DMS153 treated with DMSO at 0.1 percent for 48 hours (cell line): ENCODE data around the gene KNDC1.
"Not testable (repeated sequence)": the region's sequence is repeated elsewhere in the genome, so short reads cannot be mapped to it uniquely, and the experiment has no call there.

Source experiments
- DNase-seq: peaks from one replicate; lab custom pipeline; 2025; ENCODE audit not compliant: unreplicated experiment; lab: John Stamatoyannopoulos, UW

The KNDC1 gene

DNA sequence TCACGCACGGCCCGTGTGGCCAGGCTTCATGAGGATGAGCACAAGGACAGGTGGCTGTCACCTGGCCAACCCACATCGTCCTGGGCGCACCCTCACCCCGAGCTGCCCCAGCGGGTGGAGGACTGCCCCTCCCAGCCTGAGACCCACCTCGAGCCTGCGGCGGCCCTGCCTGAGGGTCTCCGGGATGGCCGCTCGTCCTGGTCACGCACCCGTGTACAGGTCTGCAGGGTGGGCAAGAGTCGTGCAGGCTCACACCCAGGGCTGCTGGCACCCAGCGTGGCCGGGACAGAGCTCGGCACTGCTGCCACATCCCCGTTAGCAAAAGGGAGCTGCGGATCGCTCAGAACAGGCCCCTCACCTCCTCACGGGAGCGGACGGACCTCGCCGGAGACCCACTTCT lies 55.6 kb downstream of the KNDC1 start:
- no peak for DNase-seq

DNA sequence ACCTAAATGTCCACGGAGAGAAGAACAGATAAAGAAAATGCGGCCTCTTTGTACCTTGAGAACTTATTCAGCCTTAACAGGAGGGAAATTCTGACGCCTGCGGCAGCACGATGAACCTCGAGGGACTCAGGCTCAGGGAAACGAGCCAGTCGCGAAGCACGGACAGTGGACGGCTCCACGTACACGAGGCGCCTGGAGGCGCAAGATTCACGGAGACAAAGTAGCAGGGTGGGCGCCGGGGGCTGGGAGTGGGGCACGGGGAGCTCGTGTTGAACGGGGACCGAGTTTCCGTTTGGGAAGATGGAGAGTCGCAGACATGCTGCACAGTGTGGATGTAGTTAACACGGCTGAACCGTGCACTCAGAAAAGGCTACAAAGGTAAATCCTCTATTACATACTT lies 56.8 kb downstream of the KNDC1 start:
- no peak for DNase-seq

DNA sequence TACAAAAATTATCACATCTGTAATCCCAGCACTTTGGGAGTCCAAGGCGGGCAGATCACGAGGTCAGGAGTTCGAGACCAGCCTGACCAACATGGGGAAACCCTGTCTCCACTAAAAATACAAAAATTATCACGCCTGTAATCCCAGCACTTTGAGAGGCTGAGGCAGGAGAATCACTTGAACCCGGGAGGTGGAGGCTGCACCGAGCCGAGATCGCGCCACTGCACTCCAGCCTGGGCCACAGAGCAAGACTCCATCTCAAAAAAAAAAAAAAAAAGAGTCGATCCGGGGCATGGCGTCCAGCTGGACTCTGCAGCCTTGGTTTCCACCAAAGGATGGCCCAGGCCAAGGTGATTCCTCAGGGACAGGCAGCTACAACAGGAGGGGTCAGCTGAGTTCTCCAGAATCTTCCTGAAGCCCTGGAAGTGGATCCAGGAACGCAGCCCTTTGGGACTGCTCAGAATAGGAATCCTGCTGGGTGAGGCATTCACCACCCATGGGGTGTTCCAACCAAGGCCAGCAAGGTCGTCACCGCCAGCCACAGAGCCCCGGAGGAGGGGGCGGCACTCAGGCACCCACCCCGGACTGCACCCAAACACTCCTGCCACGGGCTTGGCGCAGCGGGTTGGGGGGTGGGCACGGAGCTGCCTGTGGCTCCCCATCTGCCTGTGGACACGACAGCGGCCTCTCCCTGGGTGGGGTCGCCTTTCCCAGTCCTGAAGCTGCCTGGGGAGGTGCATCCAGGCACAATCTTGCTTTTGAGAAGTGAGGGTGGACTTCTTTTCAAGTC lies 58.0 kb downstream of the KNDC1 start:
- no peak for DNase-seq

DNA sequence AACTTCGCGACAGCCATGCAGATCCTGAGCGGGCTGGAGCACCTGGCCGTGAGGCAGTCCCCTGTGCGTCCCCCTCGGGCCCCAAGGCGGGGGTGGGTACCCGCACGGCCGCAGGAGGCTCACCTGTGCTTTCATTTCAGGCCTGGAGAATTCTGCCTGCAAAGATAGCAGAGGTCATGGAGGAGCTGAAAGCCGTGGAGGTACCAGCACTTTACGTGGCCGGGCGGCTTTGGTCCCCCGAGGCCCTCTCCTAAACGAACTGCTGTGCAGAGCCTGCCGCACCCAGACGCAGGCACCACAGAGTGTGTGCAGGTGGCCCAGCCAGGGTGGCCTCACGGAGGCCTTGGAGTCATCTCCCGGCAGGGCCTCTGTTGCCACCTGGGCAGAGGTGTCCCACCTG lies 58.9 kb downstream of the KNDC1 start:
- DNase-seq: no peak

DNA sequence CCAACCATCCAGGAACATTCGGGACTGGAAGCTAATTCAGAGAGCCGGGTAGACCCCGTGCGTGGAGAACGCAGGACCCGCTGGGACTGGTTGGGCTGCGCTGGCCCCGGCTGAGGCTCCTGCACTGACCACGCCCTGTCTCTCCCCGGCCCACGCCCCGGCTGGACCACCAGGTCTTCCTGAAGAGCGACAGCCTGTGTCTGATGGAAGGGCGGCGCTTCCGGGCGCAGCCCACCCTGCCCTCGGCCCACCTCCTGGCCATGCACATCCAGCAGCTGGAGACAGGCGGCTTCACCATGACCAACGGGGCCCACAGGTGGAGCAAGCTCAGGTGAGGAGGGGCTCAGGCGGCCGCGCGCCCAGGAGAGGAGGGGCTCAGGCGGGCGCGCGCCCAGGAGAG lies 59.8 kb downstream of the KNDC1 start:
- DNase-seq: no peak

DNA sequence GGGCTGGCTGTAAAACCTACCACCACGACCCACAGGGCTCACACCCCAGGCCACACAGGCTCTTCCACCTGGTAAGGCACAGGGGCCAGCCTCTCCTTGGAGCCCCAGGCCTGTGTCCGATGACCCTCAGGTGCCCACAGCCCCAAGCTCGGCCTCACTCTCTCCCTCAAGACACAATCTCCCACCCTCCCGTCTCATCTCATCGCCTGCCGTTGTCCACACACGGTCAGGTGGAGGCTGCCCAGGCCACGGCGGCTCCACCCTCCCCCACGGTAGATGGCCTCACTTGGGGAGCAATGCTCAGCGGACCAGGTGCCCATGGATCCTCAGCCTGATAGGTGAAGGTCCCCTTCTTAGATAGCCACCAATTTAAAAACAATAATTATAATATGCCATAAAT lies 61.3 kb downstream of the KNDC1 start:
- DNase-seq: no peak

DNA sequence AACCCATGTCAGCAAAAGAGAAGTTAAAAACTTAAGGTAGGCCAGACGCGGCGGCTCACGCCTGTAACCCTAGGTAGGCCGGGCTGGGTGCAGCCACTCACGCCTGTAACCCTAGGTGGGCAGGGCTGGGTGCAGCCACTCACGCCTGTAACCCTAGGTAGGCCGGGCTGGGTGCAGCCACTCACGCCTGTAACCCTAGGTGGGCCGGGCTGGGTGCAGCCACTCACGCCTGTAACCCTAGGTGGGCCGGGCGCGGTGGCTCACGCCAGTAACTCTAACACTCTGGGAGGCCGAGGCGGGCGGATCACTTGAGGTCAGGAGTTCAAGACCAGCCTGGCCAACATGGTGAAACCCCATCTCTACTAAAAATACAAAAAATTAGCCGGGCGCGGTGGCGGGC lies 61.7 kb downstream of the KNDC1 start:
- DNase-seq: not testable (repeated sequence)

DNA sequence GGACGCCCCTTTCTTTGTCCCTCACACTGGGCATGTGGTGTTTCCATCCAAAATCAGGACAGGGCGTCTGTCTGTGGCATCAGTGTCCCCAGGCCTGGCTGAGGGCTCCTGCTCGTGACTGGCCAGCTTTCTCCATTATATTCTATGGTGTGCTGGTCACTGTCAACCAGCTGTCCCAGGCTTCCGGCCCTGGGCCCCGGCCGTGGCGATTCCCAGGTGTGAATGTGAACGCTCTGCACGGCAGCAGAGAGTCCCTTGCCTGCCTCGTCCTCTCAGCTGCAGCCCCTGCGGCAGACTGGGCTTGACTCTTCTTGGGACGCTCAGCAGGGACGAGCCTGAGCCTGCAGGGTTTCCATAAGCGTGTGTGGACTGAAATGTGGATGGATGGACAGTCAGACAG lies 64.1 kb downstream of the KNDC1 start:
- DNase-seq: no peak

DNA sequence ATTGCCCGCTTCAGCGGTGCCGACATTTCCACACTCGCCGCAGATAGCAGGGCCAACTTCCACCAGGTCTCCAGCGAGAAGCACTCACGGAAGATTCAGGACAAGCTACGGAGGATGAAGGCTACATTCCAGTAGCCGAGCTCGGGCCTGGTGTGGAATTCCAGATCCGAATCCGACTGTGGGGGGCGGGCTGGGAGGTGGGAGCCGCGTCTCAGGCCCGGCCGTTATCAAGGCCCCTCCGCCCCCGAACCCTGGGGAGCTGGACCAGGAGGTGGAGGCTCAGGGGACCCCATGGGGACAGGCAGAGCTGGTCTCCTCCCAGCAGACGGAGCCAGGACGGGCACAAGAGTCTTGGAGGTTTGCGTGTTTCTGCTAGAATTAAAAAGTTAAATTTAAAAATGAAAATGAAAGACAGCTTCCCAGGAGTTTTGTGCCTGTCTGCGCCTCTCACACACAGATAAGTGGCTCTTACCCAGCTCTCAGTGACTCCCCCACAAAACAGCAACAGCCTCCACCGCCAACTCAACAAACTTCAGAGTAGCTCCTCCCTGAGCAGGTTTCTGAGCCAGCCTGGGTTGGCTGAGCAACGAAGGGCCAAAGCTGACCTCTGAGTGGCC lies 64.8 kb downstream of the KNDC1 start:
- DNase-seq: no peak

DNA sequence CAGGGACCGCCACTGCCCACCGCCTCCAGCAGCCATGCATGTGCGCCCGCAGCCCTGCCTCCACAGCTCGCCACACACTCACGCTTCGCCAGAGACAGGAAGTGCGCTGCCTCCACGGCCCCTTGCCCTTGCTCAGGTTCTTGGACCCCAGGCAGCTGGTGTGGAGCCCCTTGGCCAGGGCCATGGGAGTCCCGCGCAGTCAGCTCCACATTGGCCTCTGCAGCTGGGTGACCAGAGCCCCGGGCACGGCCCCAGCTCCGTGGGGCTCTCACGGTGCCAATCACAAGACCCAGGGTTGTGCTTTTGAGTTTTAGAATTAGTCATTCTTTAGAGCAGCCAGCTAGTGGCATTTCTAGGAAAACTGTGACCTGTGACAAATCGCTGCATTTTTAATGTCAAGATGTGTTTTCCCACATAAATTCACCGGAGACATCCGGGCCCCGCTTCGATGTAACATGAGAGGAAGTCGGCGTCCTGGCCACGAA lies 65.7 kb downstream of the KNDC1 start:
- DNase-seq: no peak

DNA sequence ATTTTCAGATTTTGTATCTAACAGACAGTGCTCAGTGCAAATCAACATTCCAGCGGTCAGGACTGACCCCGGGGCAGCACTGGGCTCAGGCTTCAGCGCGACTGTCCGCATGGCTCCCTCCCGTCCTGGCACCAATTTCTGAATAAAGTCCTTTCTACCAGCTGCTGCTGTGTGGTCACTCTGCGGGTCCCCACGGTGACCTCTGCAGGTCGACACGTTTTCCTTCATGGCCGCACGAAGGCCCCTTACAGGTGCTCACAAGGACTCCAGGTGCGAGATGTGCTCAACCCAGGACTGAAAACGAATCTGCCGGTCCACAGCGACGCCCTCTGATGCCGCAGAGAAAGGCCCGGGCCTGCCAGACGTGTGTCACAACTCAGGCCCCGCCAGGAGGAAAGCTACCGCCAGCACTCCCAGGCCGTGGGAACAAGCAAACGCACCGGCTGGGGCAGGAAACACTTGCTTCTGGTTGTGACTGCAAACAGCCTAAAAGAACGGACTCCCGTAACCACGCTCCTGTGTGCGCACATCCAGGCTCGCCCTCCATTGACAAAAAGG lies 66.3 kb downstream of the KNDC1 start:
- no peak for DNase-seq

DNA sequence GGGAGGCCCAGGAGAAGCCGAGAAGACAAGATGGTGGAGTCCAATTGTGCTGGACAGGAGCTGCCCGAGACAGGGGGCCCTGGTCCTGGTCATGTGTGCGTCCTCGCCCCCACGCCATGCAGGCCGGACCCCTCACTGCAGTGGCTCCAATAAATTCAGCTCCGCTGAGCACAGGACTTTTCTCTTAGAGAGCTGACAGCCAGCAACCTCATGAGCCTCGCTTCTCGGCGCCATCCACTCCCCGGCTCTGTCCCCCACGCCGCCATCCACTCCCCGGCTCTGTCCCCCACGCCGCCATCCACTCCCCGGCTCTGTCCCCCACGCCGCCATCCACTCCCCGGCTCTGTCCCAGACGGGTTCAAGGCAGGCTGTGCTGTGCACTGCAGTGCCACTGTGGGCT lies 67.2 kb downstream of the KNDC1 start:
- DNase-seq: no peak

DNA sequence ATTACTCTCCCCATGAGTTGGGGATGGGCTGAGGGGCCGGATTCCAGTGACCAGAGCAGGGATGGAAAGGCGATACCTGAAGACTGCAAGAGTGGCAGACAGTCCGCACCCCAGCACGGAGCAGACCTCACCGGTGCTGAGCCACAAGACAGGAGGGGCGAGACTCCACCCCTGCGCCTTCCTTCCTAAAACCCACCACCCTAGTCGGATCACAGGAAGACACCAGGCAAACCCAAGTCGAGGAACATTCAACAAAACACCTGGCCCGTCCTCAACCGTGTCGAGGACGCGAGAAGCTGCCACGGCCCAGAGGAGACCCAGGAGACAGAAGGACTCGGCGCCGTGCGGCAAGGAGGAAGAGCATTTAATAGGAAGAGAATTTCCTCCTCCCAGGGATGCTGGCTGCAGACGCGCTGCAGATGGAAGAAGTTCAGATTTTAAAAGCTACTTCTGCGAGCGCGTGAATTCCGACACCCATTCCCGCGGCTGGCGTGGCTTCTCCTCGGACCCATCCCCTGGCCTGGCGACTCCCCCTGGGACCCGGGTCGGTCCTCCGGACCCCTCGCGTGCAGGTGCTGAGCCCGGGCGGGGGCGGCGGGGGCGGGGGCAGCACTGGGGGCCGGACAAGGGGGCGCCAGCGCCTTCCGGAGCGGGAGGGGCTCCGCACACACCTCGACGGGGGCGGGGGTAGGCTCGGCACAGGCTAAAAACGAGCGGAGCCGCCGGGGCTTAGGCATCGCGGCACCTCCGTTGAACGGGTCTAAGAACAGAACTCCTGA lies 69.4 kb downstream of the KNDC1 start:
- no peak for DNase-seq

DNA sequence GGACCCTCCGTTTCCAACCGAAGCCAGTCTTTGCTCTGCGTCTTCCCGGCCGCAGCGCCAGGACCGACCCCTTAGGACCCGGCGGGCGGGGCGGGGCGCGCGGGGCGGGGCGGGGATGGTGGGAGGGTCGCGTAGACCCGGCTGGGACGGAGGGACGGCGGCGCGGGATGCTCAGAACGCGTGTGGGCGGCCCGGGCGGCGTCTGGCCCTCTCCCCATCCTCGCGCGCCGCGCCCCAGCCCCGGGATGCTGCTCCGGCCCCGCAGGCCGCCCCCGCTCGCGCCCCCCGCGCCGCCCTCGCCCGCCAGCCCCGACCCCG lies 70.0 kb downstream of the KNDC1 start, which contains the start of gene UTF1:
UTF1 (plus strand) TSS at position 174 of the 318 bp plus-strand sequence; CDS start at position 246, 72 bp downstream.
- DNase-seq: no peak

DNA sequence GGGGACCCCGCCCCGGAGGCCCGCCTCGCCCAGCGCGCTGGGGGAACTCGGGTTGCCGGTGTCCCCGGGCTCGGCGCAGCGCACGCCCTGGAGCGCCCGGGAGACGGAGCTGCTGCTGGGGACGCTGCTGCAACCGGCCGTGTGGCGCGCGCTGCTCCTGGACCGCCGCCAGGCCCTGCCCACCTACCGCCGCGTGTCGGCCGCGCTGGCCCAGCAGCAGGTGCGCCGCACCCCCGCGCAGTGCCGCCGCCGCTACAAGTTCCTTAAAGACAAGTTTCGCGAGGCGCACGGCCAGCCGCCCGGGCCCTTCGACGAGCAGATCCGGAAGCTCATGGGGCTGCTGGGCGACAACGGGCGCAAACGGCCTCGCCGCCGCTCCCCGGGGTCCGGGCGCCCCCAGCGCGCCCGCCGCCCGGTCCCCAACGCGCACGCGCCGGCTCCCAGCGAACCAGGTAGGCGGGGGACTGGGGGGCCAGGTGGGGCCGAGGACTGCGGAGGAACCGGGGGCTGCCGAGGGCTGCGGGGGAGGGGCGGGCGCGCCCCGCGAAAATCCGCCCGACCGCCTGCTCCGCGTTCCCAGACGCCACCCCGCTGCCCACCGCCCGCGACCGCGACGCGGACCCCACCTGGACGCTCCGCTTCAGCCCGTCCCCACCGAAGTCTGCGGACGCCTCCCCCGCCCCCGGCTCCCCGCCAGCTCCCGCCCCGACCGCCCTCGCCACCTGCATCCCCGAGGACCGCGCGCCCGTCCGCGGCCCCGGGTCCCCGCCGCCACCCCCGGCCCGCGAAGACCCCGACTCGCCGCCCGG lies 70.6 kb downstream of the KNDC1 start:
- DNase-seq: no peak

DNA sequence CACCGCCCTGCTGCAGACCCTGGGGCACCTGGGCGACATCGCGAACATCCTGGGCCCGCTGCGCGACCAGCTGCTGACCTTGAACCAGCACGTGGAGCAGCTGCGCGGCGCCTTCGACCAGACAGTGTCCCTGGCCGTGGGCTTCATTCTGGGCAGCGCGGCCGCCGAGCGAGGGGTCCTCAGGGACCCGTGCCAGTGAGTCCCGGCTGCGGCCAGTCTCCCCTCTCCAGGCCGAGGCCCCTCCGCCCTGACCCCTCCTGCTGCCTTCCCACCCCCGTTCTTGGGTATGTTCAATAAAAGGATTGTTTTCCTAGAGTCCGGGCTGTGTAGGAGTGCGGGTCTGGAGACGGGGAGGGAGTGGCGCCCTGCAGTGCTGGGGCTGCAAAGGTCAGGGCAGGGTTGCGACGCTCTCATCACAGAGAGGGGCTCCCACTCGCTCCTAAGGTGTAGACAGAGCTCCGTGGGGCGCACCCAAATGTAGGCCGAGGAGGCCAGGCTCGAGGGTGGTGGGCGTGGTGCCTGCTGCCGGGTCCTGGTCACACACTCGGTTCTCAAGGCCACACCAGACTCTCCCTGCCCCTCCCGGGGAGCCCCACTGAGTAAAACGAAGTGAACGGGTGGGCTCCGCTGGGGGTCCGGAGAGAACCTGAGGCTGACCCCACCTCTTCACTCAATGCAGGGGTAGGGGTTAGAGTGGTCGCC lies 71.4 kb downstream of the KNDC1 start:
- DNase-seq: no peak

DNA sequence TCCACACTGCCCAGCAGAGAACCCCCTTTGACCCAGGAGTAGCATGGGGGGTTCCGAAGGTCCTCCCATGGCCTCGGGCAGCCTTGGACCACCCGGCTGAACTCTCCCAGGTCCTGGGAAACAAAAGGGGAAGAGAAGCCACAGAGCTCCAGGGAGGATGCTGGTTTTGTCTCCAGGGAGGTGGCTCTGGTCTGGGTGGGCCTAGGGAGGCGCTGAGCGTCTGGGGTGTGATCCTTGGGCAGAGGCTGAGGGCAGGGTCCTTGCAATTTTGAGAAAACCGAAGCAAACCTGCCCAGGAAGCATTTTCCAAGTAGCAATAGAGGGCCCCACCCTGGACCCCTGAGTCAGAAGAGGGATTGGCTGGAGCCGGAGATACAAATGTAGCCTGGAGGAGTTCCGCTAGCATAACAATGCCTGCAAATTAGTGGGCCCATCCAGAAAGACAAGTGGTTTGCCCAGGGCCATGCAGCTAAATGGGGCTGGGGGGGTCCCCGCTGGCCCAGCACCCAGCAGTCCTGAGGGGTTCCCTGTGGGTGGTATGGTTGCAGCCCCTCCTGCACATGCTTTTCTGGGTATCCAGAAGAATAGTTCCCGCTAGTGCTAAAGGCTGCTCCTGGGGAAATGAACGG lies 72.0 kb downstream of the KNDC1 start:
- no peak for DNase-seq

DNA sequence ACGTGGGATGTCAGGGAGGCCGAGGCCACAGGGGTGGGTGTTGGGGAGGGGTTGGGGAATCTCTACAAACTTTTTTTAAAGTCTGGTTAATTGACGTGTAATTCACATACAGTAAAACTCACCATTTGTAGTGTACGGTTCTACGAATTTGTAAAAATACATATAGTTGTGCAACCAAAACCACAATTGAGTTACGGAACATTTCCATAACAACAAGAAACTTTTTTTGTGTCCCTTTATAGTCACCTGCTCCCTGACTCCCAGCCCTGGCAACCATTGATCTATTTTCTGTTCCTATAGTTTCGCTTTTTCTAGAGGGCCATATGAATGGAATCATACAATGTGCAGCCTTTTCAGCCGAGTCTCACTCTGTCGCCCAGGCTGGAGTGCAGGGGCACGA lies 74.8 kb downstream of the KNDC1 start:
- DNase-seq: not testable (repeated sequence)

DNA sequence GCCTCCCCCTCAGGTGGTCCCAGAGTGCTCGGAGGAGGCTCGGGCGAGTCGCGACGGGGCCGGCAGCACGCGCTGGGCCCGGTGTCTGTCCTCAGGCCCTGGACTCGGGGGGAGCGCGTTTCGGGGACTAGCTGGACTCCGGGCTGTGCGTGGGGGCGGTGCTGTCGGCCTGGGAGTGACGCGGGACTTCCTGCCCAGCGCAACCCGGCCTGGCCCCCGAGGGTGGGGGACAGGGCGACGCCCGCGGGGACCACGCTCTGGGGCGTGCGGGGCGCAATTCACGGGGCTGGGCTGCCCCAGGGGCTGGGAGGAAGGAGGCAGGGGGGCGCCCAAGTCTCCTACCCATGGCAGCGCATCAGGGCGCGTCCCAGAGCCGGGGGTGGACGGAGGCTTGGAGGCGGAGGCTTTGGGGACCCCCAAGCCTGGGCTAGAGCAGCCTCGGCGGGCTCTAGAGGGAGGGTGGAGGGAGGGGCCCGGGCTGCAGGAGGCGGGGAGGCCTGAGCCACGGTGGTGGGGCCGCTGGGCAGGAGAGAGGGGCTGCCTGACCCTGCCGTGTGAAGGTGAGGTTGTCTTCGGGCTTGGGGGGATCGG lies 75.3 kb downstream of the KNDC1 start:
- DNase-seq: no peak
